ENCODE measurements around the gene OPHN1.

- TF ChIP-seq CTCF (IDR thresholded peaks at IDR 0.05) (no peak), POLR2A (IDR thresholded peaks at IDR 0.05) (no peak), POLR2AphosphoS5 (IDR thresholded peaks at IDR 0.05) (no peak), EP300 (IDR thresholded peaks at IDR 0.05) (no peak)
Observed at GRCh38 chrX:68045008-68045577, 388.2 kb downstream of the OPHN1 start.

Data from upper lobe of left lung (tissue), 4 donors.